Gastroesophageal sphincter (tissue), 4 donors: ENCODE results near the gene CD300H. TPM values are rescaled to one million over a fixed set of nuclear protein-coding genes. Genes with fewer than 3 reads are reported as not detected.

Source experiments
- ATAC-seq: fragments of 150-250 bp; one replicate; pipeline ENCODE4 v1.9.1; 2016; ENCODE audit warnings: mild to moderate bottlenecking, moderate library complexity
- H3K27ac ChIP-seq, 4 donors: fragments of 200-600 bp; sonication (generic) in 3 of 4; 1 replicate in 3 of 4; 2 replicates in 1 of 4; pipeline ENCODE4 v1.5.1; 2016 to 2019
- H3K27me3 ChIP-seq: fragments of 200-600 bp; sonication (generic); one replicate; pipeline ENCODE4 v1.5.1; 2019
- H3K36me3 ChIP-seq, 2 donors: fragments of 200-600 bp; sonication (generic); one replicate each; pipeline ENCODE4 v1.5.1; 2019; ENCODE audit warnings: control low read depth in 1 of 2
- H3K4me1 ChIP-seq, 3 donors: fragments of 200-600 bp; sonication (generic); 1 replicate in 2 of 3; 2 replicates in 1 of 3; pipeline ENCODE4 v1.5.1; 2016 to 2019; ENCODE audit warnings: control low read depth in 2 of 3
- H3K4me3 ChIP-seq, 2 donors: fragments of 200-600 bp; sonication (generic); one replicate each; pipeline ENCODE4 v1.5.1; 2019; ENCODE audit warnings: mild to moderate bottlenecking in 1 of 2, moderate library complexity in 1 of 2
- H3K9me3 ChIP-seq, 3 donors: fragments of 200-600 bp; sonication (generic); one replicate each; pipeline ENCODE4 v1.5.1; 2017 to 2019; ENCODE audit warnings: control low read depth in 2 of 3
- CTCF ChIP-seq, 4 experiments: fragments of 200-600 bp in 2 of 4; fragments of 450-650 bp in 2 of 4; sonication (generic) in 1 of 4; IDR thresholded peaks; one replicate each; pipeline ENCODE4 v1.5.1; 2017 to 2019; ENCODE audit warnings: antibody characterized with exemption in 4 of 4, mild to moderate bottlenecking in 2 of 4, moderate library complexity in 2 of 4
- EP300 ChIP-seq: sonication (generic); formaldehyde crosslinking; IDR thresholded peaks from one replicate; pipeline ENCODE4 v1.6.1; 2017; ENCODE audit warnings: antibody characterized with exemption, mild to moderate bottlenecking
- POLR2A ChIP-seq, 2 donors: fragments of 450-650 bp; IDR thresholded peaks; one replicate each; pipeline ENCODE4 v1.6.1; 2017; ENCODE audit warnings: antibody characterized with exemption in 2 of 2, mild to moderate bottlenecking in 2 of 2, moderate library complexity in 1 of 2
- POLR2AphosphoS5 ChIP-seq: sonication (generic); formaldehyde crosslinking; IDR thresholded peaks from one replicate; pipeline ENCODE4 v1.6.1; 2017; ENCODE audit warnings: antibody characterized with exemption
- WGBS, 2 donors: methylation state at CpG; one replicate each; pipeline ENCODE4 v1.1.5; 2018; ENCODE audit warnings: low coverage in 1 of 2; 5-methylcytosine and 5-hydroxymethylcytosine counted together
- total RNA-seq, 4 donors: library from RNA; depleted of rRNA; stranded (reverse); fragments of >200 nt; gene quantifications; one replicate each; pipeline ENCODE4 v1.1.0, GENCODE V29; 2016

CD300H gene
- total RNA-seq, 4 donors from 2014 or later: not detected

- peaks cover 0 to 8% (median 0%) of the 10 kb centered on the region in 3 donors for H3K9me3 ChIP-seq
- no peaks in the 10 kb centered on the region for H3K36me3 ChIP-seq
- H3K27ac ChIP-seq: no peak overlapping the region
- peaks cover 29% of the 10 kb centered on the region for H3K27me3 ChIP-seq
- no peak overlapping the region for H3K4me3 ChIP-seq
- ATAC-seq: no peak
- TF ChIP-seq POLR2AphosphoS5: no peak
- TF ChIP-seq CTCF (IDR thresholded peaks at IDR 0.05): no peak
- no peak for TF ChIP-seq POLR2A (IDR thresholded peaks at IDR 0.05)
- no peak for TF ChIP-seq EP300
- 55 to 81% methylated on average over 1 of the region's 1 CpG for WGBS, 2 donors
- no peaks in the 10 kb centered on the region for H3K4me1 ChIP-seq
Observed at GRCh38 chr17:74591503-74591902, 24.2 kb upstream of the CD300H start.

- Histone ChIP-seq H3K27me3 (peaks cover 5% of the 10 kb centered on the region), H3K4me3 (no peak overlapping the region), H3K36me3 (no peaks in the 10 kb centered on the region), H3K27ac (no peak overlapping the region), H3K4me1 (no peaks in the 10 kb centered on the region), H3K9me3 (peaks cover 0 to 8% (median 0%) of the 10 kb centered on the region in 3 donors)
- ATAC-seq: no peak
- WGBS, 2 donors: 57 to 77% methylated on average over 3 to 4 of the region's 5 CpGs
- TF ChIP-seq POLR2A (IDR thresholded peaks at IDR 0.05): no peak
- TF ChIP-seq CTCF (IDR thresholded peaks at IDR 0.05): no peak
- TF ChIP-seq POLR2AphosphoS5: no peak
- TF ChIP-seq EP300: no peak
Observed at GRCh38 chr17:74585711-74586110, 18.4 kb upstream of the CD300H start.

- Histone ChIP-seq H3K4me1 (no peaks in the 10 kb centered on the region), H3K27ac (no peak overlapping the region), H3K9me3 (peaks cover 0 to 2% (median 0%) of the 10 kb centered on the region in 3 donors), H3K4me3 (no peak overlapping the region), H3K27me3 (peaks cover 1% of the 10 kb centered on the region), H3K36me3 (no peaks in the 10 kb centered on the region)
- ATAC-seq: no peak
- TF ChIP-seq CTCF (IDR thresholded peaks at IDR 0.05): no peak
- 66 to 87% methylated on average over 3 to 10 of the region's 14 CpGs for WGBS, 2 donors
Observed at GRCh38 chr17:74584292-74585060, 17.2 kb upstream of the CD300H start.

- TF ChIP-seq POLR2A (IDR thresholded peaks at IDR 0.05): no peak
- TF ChIP-seq EP300: no peak
- no peak for TF ChIP-seq POLR2AphosphoS5
- TF ChIP-seq CTCF (IDR thresholded peaks at IDR 0.05): no peak
- no peak overlapping the region for H3K27ac ChIP-seq
- H3K4me3 ChIP-seq: no peak overlapping the region
- no peaks in the 10 kb centered on the region for H3K4me1 ChIP-seq
- peaks cover 3% of the 10 kb centered on the region for H3K27me3 ChIP-seq
- ATAC-seq: no peak
- H3K36me3 ChIP-seq: no peaks in the 10 kb centered on the region
- 55 to 80% methylated on average over 9 to 10 of the region's 10 CpGs for WGBS, 2 donors
- no peaks in the 10 kb centered on the region for H3K9me3 ChIP-seq
Observed at GRCh38 chr17:74582633-74583032, 15.3 kb upstream of the CD300H start.

- no peak for ATAC-seq
- Histone ChIP-seq H3K27me3 (peaks cover 9% of the 10 kb centered on the region), H3K27ac (no peak overlapping the region), H3K9me3 (no peaks in the 10 kb centered on the region), H3K4me3 (no peak overlapping the region), H3K36me3 (no peaks in the 10 kb centered on the region), H3K4me1 (no peaks in the 10 kb centered on the region)
- 71 to 80% methylated on average over 1 to 5 of the region's 7 CpGs for WGBS, 2 donors
- TF ChIP-seq EP300 (no peak), POLR2A (IDR thresholded peaks at IDR 0.05) (no peak), POLR2AphosphoS5 (no peak), CTCF (IDR thresholded peaks at IDR 0.05) (no peak)
Observed at GRCh38 chr17:74579900-74580299, 12.6 kb upstream of the CD300H start.
